H9 (cell line): Measurements from ENCODE around the gene ETNK2. TPM values are rescaled to one million over a fixed set of nuclear protein-coding genes. Genes with fewer than 3 reads are reported as not detected.

ENCODE experiments used
- DNase-seq: peaks from one replicate; pipeline ENCODE4 v3.0.0-alpha.2; 2017
- H2AFZ ChIP-seq: one replicate; pipeline ENCODE4 v1.6.1; 2013; ENCODE audit warnings: mild to moderate bottlenecking, low read length, control low read depth, moderate library complexity
- H2AK5ac ChIP-seq: 2 replicates; pipeline ENCODE4 v1.6.1; 2013; ENCODE audit warnings: low read length, control low read depth, mixed read lengths; ENCODE audit not compliant: insufficient read length
- H2BK120ac ChIP-seq: one replicate; pipeline ENCODE4 v1.6.1; 2013; ENCODE audit warnings: low read depth, mild to moderate bottlenecking, low read length, control low read depth, inconsistent platforms; ENCODE audit not compliant: poor library complexity, severe bottlenecking
- H2BK12ac ChIP-seq: 2 replicates; pipeline ENCODE4 v1.6.1; 2013; ENCODE audit warnings: low read length, control low read depth, mixed read lengths, low read depth; ENCODE audit not compliant: insufficient read length
- H2BK15ac ChIP-seq: 2 replicates; pipeline ENCODE4 v1.6.1; 2013; ENCODE audit warnings: low read depth, low read length, control low read depth
- H2BK20ac ChIP-seq: one replicate; pipeline ENCODE4 v1.6.1; 2013; ENCODE audit warnings: low read depth, mild to moderate bottlenecking, low read length, control low read depth, inconsistent platforms; ENCODE audit not compliant: poor library complexity, severe bottlenecking
- H2BK5ac ChIP-seq: 2 replicates; pipeline ENCODE4 v1.6.1; 2013; ENCODE audit warnings: low read length, control low read depth, mixed read lengths; ENCODE audit not compliant: insufficient read length
- H3K14ac ChIP-seq: 2 replicates; pipeline ENCODE4 v1.6.1; 2013; ENCODE audit warnings: low read length, control low read depth; ENCODE audit not compliant: insufficient read depth
- H3K18ac ChIP-seq: 2 replicates; pipeline ENCODE4 v1.6.1; 2013; ENCODE audit warnings: low read depth, mild to moderate bottlenecking, mixed read lengths, low read length, control low read depth; ENCODE audit not compliant: insufficient read length
- H3K23ac ChIP-seq: 2 replicates; pipeline ENCODE4 v1.6.1; 2013; ENCODE audit warnings: low read length, control low read depth, mixed read lengths, low read depth; ENCODE audit not compliant: insufficient read length
- H3K23me2 ChIP-seq: 2 replicates; pipeline ENCODE4 v1.6.1; 2013; ENCODE audit warnings: low read depth, mild to moderate bottlenecking, mixed read lengths, low read length, control low read depth; ENCODE audit not compliant: insufficient read length, poor library complexity, severe bottlenecking
- H3K27ac ChIP-seq: 2 replicates; pipeline ENCODE4 v1.5.1; 2013; ENCODE audit warnings: low read length, control low read depth, mixed read lengths, low read depth; ENCODE audit not compliant: insufficient read length
- H3K27me3 ChIP-seq: 2 replicates; pipeline ENCODE4 v1.6.1; 2013; ENCODE audit warnings: low read length, control low read depth, inconsistent platforms; ENCODE audit not compliant: insufficient read depth
- H3K4ac ChIP-seq: 2 replicates; pipeline ENCODE4 v1.6.1; 2013; ENCODE audit warnings: low read depth, mild to moderate bottlenecking, control low read depth, inconsistent platforms, low read length, moderate library complexity
- H3K4me1 ChIP-seq: 2 replicates; pipeline ENCODE4 v1.6.1; 2013; ENCODE audit warnings: low read length, control low read depth, inconsistent platforms; ENCODE audit not compliant: insufficient read depth
- H3K4me2 ChIP-seq: 2 replicates; pipeline ENCODE4 v1.6.1; 2013; ENCODE audit warnings: low read length, control low read depth, mixed read lengths; ENCODE audit not compliant: insufficient read length, insufficient read depth
- H3K56ac ChIP-seq: 2 replicates; pipeline ENCODE4 v1.6.1; 2013; ENCODE audit warnings: low read depth, mild to moderate bottlenecking, mixed read lengths, low read length, control low read depth; ENCODE audit not compliant: insufficient read length
- H3K79me1 ChIP-seq: 2 replicates; pipeline ENCODE4 v1.6.1; 2013; ENCODE audit warnings: low read depth, mild to moderate bottlenecking, moderate library complexity, low read length, control low read depth, inconsistent platforms; ENCODE audit not compliant: insufficient read depth, poor library complexity, severe bottlenecking
- H3K79me2 ChIP-seq: 2 replicates; pipeline ENCODE4 v1.6.1; 2013; ENCODE audit warnings: low read length, control low read depth, inconsistent platforms; ENCODE audit not compliant: insufficient read depth
- H3K9ac ChIP-seq: 2 replicates; pipeline ENCODE4 v1.6.1; 2013; ENCODE audit warnings: low read length, control low read depth, mixed read lengths; ENCODE audit not compliant: insufficient read length; ENCODE audit errors: extremely low read depth
- H3K9me3 ChIP-seq: one replicate; pipeline ENCODE4 v1.6.1; 2013; ENCODE audit warnings: low read depth, low read length, inconsistent platforms; ENCODE audit not compliant: control insufficient read depth
- H3T11ph ChIP-seq: one replicate; pipeline ENCODE4 v1.6.1; 2013; ENCODE audit warnings: mild to moderate bottlenecking, low read length, control low read depth, inconsistent platforms
- H4K20me1 ChIP-seq: one replicate; pipeline ENCODE4 v1.6.1; 2013; ENCODE audit not compliant: control insufficient read depth, insufficient read length, insufficient read depth
- H4K5ac ChIP-seq: 2 replicates; pipeline ENCODE4 v1.6.1; 2013; ENCODE audit warnings: low read depth, mild to moderate bottlenecking, mixed read lengths, low read length, control low read depth; ENCODE audit not compliant: insufficient read length
- H4K8ac ChIP-seq: replicated peaks from 2 replicates; pipeline ENCODE4 v1.6.1; 2013; ENCODE audit warnings: low read length, control low read depth, mixed read lengths, low read depth; ENCODE audit not compliant: insufficient read length
- H4K91ac ChIP-seq: 2 replicates; pipeline ENCODE4 v1.6.1; 2013; ENCODE audit warnings: low read depth, mild to moderate bottlenecking, moderate library complexity, mixed read lengths, low read length, control low read depth; ENCODE audit not compliant: insufficient read length
- H3K27ac Mint-ChIP-seq, 3 experiments: 2 replicates in 2 of 3; 3 replicates in 1 of 3; pipeline ENCODE4 v1.8.0; 2020 to 2021; ENCODE audit warnings: mixed read lengths in 3 of 3, mild to moderate bottlenecking in 1 of 3, moderate library complexity in 1 of 3
- H3K27me3 Mint-ChIP-seq: 2 replicates; pipeline ENCODE4 v1.8.0; 2021; ENCODE audit warnings: low read depth, mild to moderate bottlenecking, moderate library complexity, mixed read lengths
- H3K36me3 Mint-ChIP-seq, 3 experiments: 2 replicates in 2 of 3; 3 replicates in 1 of 3; pipeline ENCODE4 v1.8.0; 2020 to 2021; ENCODE audit warnings: low read depth in 3 of 3, mixed read lengths in 3 of 3; ENCODE audit not compliant: insufficient read depth in 1 of 3
- H3K4me1 Mint-ChIP-seq, 2 experiments: 2 replicates each; pipeline ENCODE4 v1.8.0; 2020; ENCODE audit warnings: mixed read lengths in 2 of 2
- H3K4me3 Mint-ChIP-seq, 2 experiments: 2 replicates in 1 of 2; 3 replicates in 1 of 2; pipeline ENCODE4 v1.8.0; 2020 to 2021; ENCODE audit warnings: mild to moderate bottlenecking in 2 of 2, mixed read lengths in 2 of 2, moderate library complexity in 1 of 2
- H3K9me3 Mint-ChIP-seq, 2 experiments: 2 replicates in 1 of 2; 3 replicates in 1 of 2; pipeline ENCODE4 v1.8.0; 2020; ENCODE audit warnings: mild to moderate bottlenecking in 2 of 2, mixed read lengths in 2 of 2, moderate library complexity in 1 of 2
- CTCF ChIP-seq: fragments of 200-600 bp; sonication (generic); conservative IDR thresholded peaks from 3 replicates; pipeline ENCODE4 v1.8.0; 2021; ENCODE audit warnings: antibody characterized with exemption, mild to moderate bottlenecking
- WGBS: extraction: QIAGEN DNeasy Blood & Tissue Kit; methylation state at CpG from one replicate; pipeline ENCODE4 v1.1.7; 2013; ENCODE audit warnings: missing lambda C conversion rate, low lambda C conversion rate, mixed read lengths; ENCODE audit not compliant: insufficient read length; ENCODE audit errors: extremely low coverage; 5-methylcytosine and 5-hydroxymethylcytosine counted together
- total RNA-seq: library from RNA; stranded (reverse); gene quantifications from 2 replicates; pipeline ENCODE4 v1.2.1, GENCODE V29; 2021

ETNK2 gene
- total RNA-seq, 1 experiment from 2014 or later: 17.6 TPM

DNA sequence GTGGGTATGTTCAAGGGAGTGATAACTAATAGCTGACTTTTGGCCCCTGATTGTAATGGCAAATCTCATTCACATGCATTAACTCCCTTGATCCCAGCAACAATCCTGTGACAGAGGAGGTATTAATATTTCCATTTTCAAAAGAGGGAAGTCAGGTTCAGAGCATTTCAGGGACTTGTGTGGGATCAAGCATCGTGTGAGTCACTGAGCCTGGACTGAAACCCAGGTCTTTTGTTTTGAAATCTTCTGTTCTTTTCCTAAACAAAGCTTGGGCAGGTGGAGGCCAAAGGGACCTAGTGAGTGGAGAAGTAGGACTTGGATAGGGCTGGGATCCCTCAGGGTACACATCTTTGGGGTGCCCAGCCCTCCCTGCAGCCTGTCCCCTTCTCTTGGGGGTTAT is 37.9 kb downstream of the ETNK2 start:
- H3K36me3 Mint-ChIP-seq: peaks cover 38 to 53% (median 47%) of the 10 kb centered on the region in 3 experiments
- Histone ChIP-seq H3K4me1 (peaks cover 6% of the 10 kb centered on the region; the same call in 1 of the 2 replicates), H3K79me2 (peaks cover 25% of the 10 kb centered on the region; the same call in 1 of the 2 replicates), H3K27me3 (no peaks in the 10 kb centered on the region), H2AFZ (no peak overlapping the region), H4K91ac (no peak overlapping the region), H2BK20ac (no peak overlapping the region), H3K9me3 (no peaks in the 10 kb centered on the region), H2BK15ac (no peak overlapping the region), H3K56ac (no peak overlapping the region), H2BK12ac (no peak overlapping the region), H3K9ac (no peak overlapping the region), H4K8ac (no peak overlapping the region), H3K4ac (no peak overlapping the region), H3T11ph (no peak overlapping the region), H3K79me1 (peaks cover 8% of the 10 kb centered on the region), H4K5ac (no peak overlapping the region), H3K18ac (no peak overlapping the region), H3K4me2 (no peak overlapping the region), H3K23ac (no peak overlapping the region), H3K14ac (no peak overlapping the region), H3K27ac (no peak overlapping the region), H2BK5ac (no peak overlapping the region), H4K20me1 (peaks cover 3% of the 10 kb centered on the region), H3K23me2 (no peaks in the 10 kb centered on the region), H2AK5ac (no peak overlapping the region), H2BK120ac (no peak overlapping the region)
- H3K27me3 Mint-ChIP-seq: no peaks in the 10 kb centered on the region; the same call in 1 of the 2 replicates
- peaks cover 37 to 38% of the 10 kb centered on the region in 2 experiments for H3K4me1 Mint-ChIP-seq
- no peaks in the 10 kb centered on the region for H3K9me3 Mint-ChIP-seq
- DNase-seq: no peak
- WGBS: no CpG with 5 or more reads among the region's 1 CpG
- no peak for TF ChIP-seq CTCF
- H3K4me3 Mint-ChIP-seq: no peak overlapping the region
- peak overlapping the region; percentile 21 to 81 (median 77); a peak in 6 of 7 replicates for H3K27ac Mint-ChIP-seq
